HG03196 (cell line): ENCODE measurements around the gene UST.
A peak's percentile ranks its signal among the peaks of the same experiment; 100 is the strongest.

ENCODE experiments used
- ATAC-seq: cut with Tn5 transposase; IDR thresholded peaks from one replicate; pipeline ENCODE4 v1.9.1; 2021; ENCODE audit not compliant: unreplicated experiment

Gene UST

GRCh38 chr6:149077208-149077607 is 330.4 kb downstream of the UST start:
- ATAC-seq, result no peak

- ATAC-seq, result no peak
These were observed 331.5 kb downstream of the UST start for GRCh38 chr6:149078211-149078782.

- ATAC-seq, result no peak
These were observed 332.6 kb downstream of the UST start for GRCh38 chr6:149079456-149079855.

GRCh38 chr6:149079911-149080491 is 333.2 kb downstream of the UST start:
- ATAC-seq, result no peak

DNA sequence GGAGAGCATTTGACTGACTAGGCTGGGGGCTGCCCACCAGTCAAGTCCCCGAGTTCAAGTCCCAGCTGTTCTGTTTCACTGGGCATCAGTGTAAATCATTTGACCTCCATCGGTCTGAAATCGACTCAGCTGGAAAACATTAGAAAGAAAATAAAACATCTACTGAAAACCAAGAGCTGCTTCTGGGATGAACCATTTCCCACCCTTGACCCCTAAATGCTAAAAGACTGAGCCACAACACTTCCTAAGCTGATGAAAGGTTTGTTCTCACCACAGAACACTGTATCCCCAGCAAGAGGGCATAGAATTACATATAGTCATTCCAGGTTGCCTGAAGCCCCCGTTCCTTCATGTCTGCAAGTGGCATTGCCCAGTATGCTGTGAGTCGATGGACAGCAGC is 333.7 kb downstream of the UST start:
- no peak for ATAC-seq

DNA sequence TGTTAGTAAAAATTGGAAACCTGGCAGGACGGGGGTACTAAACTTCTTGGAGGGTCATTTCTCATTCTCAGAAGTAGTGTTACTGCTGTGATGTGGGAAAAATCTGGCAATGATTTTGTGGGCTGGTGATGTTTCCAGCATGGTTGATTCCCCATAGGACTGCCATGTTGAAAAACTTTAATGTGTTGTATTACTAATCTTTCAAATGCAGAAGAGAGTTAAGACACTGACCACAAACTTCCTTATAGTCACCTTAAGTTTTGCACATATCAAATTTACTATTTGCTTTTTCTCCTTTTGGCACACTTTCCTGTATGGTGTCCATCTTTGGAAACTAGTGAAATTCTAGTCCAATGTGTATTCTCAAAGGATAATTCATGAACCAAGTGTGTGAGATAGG is 334.5 kb downstream of the UST start:
- ATAC-seq, result no peak

DNA sequence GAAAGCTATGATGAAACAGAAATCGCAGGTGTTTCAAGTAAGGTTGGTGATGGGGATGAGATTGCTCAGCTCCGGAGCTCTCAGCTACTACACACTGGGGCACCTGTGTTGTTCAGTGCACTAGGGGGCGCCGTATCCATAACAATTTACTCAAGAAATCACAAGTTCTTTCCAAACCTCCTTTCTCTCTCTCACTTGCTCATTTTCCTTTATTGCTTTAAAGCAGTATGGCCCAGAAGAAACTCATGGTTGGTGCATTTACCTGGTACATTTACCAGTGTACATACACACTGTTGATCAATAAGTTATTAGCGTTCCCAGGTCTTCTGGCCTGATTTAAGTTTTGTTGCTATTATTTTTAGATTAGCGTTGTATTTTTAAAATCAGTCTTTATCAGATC is 335.5 kb downstream of the UST start:
- peak; percentile 69 for ATAC-seq

DNA sequence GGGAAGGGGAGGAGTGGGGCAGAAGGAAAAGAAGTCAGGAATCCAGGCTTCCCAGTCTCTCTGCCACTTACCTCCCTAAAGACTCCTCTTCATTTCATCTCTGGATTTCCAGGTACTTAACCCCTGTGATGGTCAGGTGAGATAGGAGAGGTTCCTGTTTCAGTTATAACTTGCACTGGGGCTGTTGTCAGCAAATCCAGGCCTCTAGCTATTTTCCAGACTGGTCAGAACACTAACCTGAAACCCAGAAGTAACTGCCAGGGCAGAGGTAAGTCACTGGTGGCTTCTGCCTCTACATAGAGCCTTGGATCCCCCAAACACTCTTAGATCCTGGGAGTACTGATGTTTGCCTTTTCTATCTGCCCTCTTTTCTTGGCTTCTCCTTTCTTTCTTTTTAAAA is 337.2 kb downstream of the UST start:
- ATAC-seq, result no peak

DNA sequence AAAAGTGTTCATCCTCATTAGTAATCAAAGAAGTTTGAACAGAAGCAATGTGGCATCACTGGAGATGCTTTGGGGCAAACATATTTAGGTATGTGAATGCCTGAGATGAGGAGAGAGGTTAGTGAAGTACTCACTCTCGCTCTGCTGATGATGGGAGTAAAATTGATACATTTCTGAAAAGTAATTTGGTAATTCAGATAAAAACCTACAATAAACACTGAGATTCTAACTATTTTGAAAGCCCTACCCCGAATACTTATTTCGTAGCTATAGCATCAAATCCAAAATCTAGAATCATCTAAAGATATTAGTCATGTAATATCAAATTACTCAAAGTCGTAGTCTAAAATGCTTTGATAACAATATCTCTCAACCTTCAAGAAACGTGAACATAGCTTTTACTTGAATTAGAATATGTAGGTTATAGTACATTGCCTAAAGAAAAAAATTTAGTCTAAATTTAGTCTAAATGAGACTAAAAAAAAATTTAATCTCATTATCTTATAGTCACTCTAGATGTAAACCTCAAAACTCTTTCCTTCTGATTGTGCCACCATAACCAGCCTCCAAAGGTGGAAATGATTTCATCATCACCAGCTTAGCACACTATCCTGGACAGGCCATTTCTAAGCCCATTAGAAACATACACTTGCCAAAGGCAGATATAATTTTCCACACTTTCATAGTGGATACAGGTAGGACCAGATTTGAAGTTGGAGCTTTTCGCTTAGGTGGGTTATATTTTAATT is 338.2 kb downstream of the UST start:
- ATAC-seq, result no peak

DNA sequence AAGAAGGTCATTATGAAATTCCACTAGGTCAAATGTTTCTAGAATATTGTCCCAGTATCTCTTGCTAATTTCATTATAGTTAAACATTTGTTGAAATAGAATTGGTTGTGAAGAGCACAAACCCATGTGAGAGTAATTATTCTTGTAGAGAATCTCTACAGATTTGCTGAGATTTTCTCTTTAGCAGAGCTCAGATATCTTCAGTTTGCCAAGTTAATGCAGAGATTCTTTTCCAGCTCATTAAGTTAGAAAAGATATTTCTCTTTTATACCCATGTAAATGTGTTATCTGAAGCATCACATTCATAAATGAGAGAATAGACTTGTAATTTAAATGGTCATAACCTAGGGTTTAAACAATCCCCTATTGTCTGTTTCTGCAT is 338.7 kb downstream of the UST start:
- ATAC-seq, result no peak

DNA sequence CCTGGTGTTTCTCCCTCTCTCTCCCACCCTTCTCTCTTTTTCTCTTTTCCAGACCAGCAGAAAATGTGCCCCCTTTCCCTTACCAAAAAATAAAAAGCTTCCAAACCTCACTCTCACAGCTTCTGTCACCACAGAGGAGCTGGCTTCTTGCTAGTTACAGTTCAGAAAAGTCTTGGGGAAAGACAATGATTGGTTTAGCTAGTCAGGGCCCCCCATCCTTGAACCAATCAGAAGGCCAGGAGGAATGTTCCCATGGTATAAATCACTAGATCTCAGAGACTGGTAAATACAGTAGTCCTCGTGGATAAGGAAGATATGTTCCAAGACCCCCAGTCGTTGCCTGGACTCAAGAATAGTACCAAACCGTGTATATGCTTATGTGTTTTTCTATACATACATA is 339.5 kb downstream of the UST start:
- no peak for ATAC-seq

- ATAC-seq, result no peak
These were observed 341.1 kb downstream of the UST start for GRCh38 chr6:149087898-149088297.

- ATAC-seq, result no peak
These were observed 341.5 kb downstream of the UST start for GRCh38 chr6:149088361-149088760.

DNA sequence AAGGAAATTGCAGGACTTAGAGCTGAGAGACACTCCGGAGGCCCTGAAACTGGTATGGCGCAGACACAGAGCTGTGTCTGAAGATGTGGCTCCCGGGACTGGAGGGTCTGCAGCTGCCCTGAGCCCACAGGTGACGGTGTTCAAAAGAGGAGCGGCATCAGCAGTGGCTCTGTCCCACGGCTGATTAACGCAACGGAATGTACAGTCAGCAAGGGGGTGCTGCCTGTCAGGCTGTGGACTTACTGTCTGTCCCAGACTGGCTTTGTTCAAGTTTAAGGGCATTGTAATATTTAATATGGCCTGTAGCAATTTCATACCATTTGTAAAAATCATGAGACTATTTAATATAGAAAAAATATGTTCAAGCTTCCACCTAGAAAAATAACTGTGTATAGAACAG is 342.7 kb downstream of the UST start:
- ATAC-seq, result no peak

GRCh38 chr6:149090937-149091336 is 344.1 kb downstream of the UST start:
- ATAC-seq, result no peak

- no peak for ATAC-seq
These were observed 346.8 kb downstream of the UST start for GRCh38 chr6:149093643-149094042.

DNA sequence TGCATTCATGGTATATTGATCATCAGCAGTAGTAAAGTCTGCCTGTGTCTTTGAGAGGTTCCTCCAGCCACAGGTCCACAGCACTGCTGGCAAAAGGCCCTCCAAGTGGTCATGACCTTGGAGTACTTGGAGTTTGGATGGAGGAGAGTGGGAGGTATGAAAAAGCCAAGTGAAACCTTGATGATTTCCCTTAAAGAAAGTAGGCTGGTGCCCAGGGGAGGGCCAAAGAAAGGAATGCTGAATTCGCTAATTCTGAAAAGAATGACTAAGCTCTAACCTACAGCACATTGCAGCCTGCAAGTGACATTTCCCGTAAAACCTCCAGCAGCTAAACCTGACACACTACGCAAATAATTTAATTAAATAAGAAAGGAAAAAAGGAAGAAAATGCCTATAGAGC is 347.3 kb downstream of the UST start:
- no peak for ATAC-seq

- no peak for ATAC-seq
These were observed 348.1 kb downstream of the UST start for GRCh38 chr6:149094934-149095351.

GRCh38 chr6:149095842-149096241 is 349.0 kb downstream of the UST start:
- no peak for ATAC-seq

- ATAC-seq, result no peak
These were observed 351.0 kb downstream of the UST start for GRCh38 chr6:149097794-149098193.

DNA sequence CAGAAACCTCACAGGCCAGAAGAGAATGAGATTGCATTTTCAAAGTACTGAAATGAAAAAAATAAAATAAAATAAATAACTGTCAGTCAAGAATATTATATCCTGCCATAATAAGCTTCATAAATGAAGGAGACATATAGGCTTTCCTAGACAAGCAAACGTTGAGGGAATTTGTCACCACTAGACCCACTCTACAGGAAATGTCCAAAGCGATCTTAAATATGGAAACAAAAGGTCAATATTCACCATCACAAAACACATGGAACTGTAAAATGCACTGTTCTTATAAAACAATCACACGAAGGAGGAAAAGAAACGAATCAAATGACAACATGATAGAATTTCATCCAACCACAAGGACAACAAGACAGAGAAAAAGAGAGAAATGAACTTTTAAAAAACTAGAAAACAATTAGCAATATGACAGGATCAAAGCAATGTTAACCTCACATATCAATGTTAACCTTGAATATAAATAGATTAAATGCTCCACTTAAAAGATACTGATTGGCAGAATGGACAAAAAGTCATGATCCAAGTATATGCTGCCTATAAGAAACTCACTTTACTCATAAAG is 352.0 kb downstream of the UST start:
- no peak for ATAC-seq

DNA sequence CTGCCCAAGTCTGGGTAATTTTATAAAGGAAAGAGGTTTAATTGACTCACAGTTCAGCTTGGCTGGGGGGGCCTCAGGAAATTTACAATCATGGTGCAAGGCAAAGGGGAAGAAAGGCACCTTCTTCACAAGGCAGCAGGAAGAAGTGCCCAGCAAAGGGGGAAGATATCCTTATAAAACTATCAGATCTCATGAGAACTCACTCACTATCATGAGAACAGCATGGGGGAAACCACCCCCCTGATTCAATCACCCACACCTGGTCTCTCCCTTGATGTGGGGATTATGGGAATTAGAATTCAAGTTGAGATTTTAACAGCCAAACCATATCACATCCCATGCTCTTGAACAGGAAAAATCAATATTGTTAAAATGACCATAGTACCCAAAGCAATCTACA is 355.5 kb downstream of the UST start:
- ATAC-seq, result no peak
